PFSK-1 (cell line): ENCODE results near the gene DPP6.

Experiments
- FOXP2 ChIP-seq: optimal IDR thresholded peaks from 2 replicates; pipeline ENCODE3; 2011; ENCODE audit warnings: borderline replicate concordance, control low read depth, inconsistent platforms; ENCODE audit not compliant: insufficient read depth; ENCODE audit errors: extremely low read length, extremely low read depth
- POLR2AphosphoS5 ChIP-seq: IDR thresholded peaks from 2 replicates; pipeline ENCODE4 v1.6.1; 2012; ENCODE audit warnings: low read depth, mild to moderate bottlenecking, control low read depth, low read length, moderate library complexity
- REST ChIP-seq, 2 experiments: IDR thresholded peaks; 2 replicates each; pipeline versions ENCODE4 v1.6.1 to v1.8.0; 2011 to 2012; ENCODE audit warnings: low read depth in 2 of 2, low read length in 2 of 2, control low read depth in 1 of 2, inconsistent platforms in 1 of 2, mild to moderate bottlenecking in 1 of 2, moderate library complexity in 1 of 2; ENCODE audit not compliant: insufficient read depth in 1 of 2
- SIN3A ChIP-seq: IDR thresholded peaks from 2 replicates; pipeline ENCODE4 v1.6.1; 2012; ENCODE audit warnings: mild to moderate bottlenecking, low read length, moderate library complexity, borderline replicate concordance; ENCODE audit not compliant: insufficient read depth
- TAF1 ChIP-seq: IDR thresholded peaks from 2 replicates; pipeline ENCODE4 v1.6.1; 2012; ENCODE audit warnings: low read length, control low read depth, borderline replicate concordance; ENCODE audit not compliant: insufficient read depth

The DPP6 gene

GRCh38 chr7:154579711-154580110 is 527.5 kb downstream of the DPP6 start:
- TF ChIP-seq FOXP2 (no peak), TAF1 (no peak), POLR2AphosphoS5 (no peak), SIN3A (no peak)

GRCh38 chr7:154581251-154581890 is 529.2 kb downstream of the DPP6 start:
- TF ChIP-seq REST (IDR thresholded peaks at IDR 0.05; ENCODE audit: insufficient read depth in 1 of 2, low read depth in 2 of 2, low read length in 2 of 2): no peak
- no peak for TF ChIP-seq POLR2AphosphoS5
- TF ChIP-seq FOXP2: no peak
- no peak for TF ChIP-seq SIN3A
- TF ChIP-seq TAF1: no peak

GRCh38 chr7:154583454-154583853 is 531.3 kb downstream of the DPP6 start:
- TF ChIP-seq TAF1 (no peak), POLR2AphosphoS5 (no peak), SIN3A (no peak), REST (IDR thresholded peaks at IDR 0.05; ENCODE audit: insufficient read depth in 1 of 2, low read depth in 2 of 2, low read length in 2 of 2) (no peak), FOXP2 (no peak)

DNA sequence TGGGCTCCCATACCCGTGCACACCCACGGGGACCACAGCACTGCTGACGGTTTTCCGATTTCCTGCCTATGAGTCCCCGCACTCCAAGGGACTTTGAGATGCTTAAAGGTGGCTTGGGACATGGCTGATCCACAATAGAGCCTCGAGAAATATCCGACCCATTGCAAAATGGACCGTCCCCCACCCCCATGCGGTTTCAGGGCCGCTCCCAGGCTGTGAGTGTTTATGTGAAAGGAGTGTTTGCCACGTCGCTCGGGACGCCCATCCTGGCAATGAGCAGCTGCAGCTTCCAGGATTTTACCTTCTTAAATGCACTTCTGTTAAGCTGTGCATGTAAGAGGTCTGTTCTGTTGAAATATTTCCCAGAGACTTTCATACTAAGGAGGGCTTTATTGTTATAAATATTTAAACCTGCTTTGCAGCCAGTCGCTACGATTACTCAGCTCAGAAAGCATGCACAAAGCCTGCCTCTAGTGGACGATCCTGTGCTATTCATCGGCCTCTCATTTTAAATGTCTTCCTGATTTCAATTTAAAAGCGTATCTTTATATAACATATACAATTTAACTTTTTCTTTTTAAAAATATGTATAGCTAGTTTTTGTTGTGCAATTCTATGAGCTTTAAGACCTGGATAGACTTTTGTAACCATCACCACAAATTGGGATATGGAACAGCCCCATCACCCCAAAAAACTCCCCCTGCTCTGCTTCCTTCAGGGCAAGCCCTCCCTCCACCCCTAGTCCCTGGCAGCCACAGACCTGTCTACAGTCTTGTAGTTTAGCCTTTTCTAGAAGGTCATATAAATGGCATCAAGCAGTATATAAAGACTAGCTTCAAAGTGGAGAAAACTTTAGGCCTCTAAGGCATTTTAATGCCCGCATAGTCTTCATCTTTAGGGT is 532.4 kb downstream of the DPP6 start:
- no peak for TF ChIP-seq POLR2AphosphoS5
- no peak for TF ChIP-seq TAF1
- TF ChIP-seq FOXP2: no peak
- no peak for TF ChIP-seq REST (IDR thresholded peaks at IDR 0.05; ENCODE audit: insufficient read depth in 1 of 2, low read depth in 2 of 2, low read length in 2 of 2)
- TF ChIP-seq SIN3A: no peak

- TF ChIP-seq FOXP2: no peak
- no peak for TF ChIP-seq TAF1
- TF ChIP-seq SIN3A: no peak
- no peak for TF ChIP-seq REST (IDR thresholded peaks at IDR 0.05; ENCODE audit: insufficient read depth in 1 of 2, low read depth in 2 of 2, low read length in 2 of 2)
- TF ChIP-seq POLR2AphosphoS5: no peak
Observed at GRCh38 chr7:154587792-154588191, 535.6 kb downstream of the DPP6 start.
